Measurements from ENCODE around the gene OR2T6.
"Not testable (repeated sequence)": the region's sequence is repeated elsewhere in the genome, so short reads cannot be mapped to it uniquely, and the experiment has no call there.

The OR2T6 gene

GRCh38 chr1:248375446-248375845, at the start of gene OR2T6:
TSS of gene OR2T6 (plus strand) at chr1:248375746. CDS start at chr1:248387609, 11,863 bp downstream.
- no peak for DNase-seq

DNA sequence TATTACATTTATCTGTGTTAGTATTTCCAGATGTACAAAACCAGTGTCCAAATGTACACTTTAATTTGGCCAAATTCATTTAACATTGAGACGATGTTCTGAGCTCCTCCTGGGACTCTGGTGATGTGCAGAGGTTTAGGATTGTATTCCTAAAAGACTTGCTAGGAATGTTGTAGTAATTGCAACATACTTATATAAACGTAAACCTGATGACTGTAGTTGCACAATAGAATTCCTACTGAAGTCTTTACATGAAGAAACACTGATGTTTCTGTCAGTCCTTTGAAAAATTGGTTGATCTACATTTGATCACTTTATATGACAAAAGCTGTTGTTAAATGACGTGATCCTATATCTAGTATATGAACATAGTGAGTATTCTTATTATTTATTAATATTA, 32.1 kb upstream of the OR2T6 start:
- no peak for DNase-seq

GRCh38 chr1:248348475-248348874, 27.1 kb upstream of the OR2T6 start, which contains the start of gene OR14C36:
TSS of gene OR14C36 (plus strand) at chr1:248348775. CDS start at chr1:248348775, 0 bp downstream.
- DNase-seq, result no peak

DNA sequence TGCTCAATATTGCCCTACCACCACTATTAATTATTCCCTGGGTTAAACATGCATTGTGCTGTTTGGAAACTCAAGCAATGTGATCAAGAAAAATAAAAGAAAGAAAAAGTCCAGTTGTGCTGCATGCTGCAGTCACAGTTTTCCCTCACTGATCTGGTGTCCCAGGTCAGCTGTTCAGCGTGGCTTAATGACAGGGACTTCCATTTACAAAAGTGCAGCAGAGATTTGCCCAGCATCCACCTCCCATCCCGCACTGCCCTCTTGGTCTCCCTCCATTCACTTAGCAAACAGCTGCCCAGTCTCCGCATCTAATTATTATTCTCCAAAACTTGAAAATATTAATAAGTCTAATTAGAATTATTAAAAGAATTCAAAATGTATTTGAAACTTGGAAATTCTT, 16.1 kb upstream of the OR2T6 start:
- DNase-seq, result no peak

GRCh38 chr1:248361121-248361715, 14.3 kb upstream of the OR2T6 start, which contains the start of gene OR2T4:
TSS of gene OR2T4 (plus strand) at chr1:248361665. CDS start at chr1:248361665, 0 bp downstream.
- no peak for DNase-seq

DNA sequence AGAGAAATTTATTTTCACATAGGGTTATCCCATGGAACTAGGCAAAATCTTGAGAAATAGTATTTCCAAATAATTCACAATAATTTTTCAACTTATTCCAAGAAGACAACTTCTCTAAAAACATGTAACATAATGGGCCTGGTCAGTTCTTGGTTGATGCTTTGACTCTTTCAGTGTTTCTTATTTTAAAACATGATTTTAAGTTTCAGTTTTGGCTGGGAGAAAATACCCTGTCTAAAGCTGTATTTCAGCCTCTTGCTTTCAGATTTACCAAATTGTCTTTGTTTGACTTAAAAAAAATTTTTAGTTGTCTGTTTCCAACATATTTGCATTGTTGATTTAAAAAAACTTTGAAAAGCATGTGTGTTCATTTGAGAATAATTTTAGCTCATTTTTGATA, 8.9 kb upstream of the OR2T6 start:
- no peak for DNase-seq

GRCh38 chr1:248372394-248372793, 3.2 kb upstream of the OR2T6 start:
- no peak for DNase-seq

GRCh38 chr1:248373761-248374160, 1.8 kb upstream of the OR2T6 start:
- DNase-seq, result no peak

- no peak for DNase-seq
Observed at GRCh38 chr1:248376916-248377315, 1.4 kb downstream of the OR2T6 start.

- DNase-seq, result no peak
Observed at GRCh38 chr1:248380854-248381253, 5.3 kb downstream of the OR2T6 start.

DNA sequence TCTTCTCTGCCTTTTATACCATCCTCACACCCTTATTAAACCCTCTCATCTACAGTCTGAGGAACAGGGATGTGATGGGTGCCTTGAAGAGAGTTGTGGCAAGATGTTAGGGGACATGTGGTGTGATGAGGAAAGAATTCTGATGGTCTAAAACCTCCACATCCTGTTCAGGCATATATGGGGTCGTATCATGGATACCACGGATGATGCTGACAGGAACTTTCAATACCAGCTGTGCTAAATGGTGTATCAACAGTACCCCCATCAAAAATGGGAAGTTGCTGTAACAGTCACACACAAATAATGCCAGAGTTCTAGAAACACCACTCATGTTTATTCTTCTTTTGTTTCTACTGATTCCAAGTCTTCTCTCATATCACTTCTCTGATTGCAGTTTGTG, 12.9 kb downstream of the OR2T6 start:
- DNase-seq, result no peak

DNA sequence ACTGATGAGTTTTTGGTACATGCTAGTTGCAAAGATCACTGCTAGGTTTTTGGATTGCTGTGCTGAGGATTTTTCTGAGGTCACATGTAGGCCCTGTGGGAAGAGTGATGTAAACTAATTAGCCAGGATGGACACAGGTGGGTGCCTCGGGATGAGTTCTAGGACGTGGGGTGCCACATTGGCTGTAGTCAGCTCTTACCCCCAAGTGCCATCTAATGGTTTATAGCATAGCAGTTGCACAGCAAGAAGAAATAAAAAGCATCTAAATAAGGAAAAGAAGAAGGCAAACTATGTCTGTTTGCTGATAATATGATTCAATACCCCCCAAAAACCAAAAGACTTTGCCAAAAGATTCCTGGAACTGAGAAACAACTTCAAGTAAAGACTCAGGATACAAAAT, 17.5 kb downstream of the OR2T6 start:
- no peak for DNase-seq

DNA sequence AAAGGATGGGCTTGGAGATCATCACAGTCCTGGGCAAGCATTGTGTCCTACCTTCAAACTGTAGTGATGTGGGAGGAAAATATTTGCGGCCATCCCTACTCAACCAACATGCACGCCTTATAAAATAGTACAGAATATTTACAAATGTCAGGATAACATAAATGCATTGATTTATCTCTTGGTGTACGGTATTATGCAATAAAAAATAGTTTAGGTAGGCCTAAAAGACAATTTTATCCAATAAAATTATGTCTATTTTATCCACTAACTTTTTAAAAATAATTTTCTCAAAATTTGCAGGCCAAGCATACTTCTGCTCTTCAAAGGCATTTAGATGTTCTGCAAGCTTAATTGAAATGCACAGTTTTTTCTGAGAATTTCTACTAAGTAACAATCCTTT, 27.2 kb downstream of the OR2T6 start, which contains the start of gene OR2T1:
TSS of gene OR2T1 (plus strand) at position 301 of the 400 bp plus-strand sequence. CDS start 3,100 bp downstream, outside the sequence.
- DNase-seq, result no peak

GRCh38 chr1:248404024-248404423, 28.5 kb downstream of the OR2T6 start:
- no peak for DNase-seq

GRCh38 chr1:248406721-248407692, 31.5 kb downstream of the OR2T6 start:
- no peak for DNase-seq

DNA sequence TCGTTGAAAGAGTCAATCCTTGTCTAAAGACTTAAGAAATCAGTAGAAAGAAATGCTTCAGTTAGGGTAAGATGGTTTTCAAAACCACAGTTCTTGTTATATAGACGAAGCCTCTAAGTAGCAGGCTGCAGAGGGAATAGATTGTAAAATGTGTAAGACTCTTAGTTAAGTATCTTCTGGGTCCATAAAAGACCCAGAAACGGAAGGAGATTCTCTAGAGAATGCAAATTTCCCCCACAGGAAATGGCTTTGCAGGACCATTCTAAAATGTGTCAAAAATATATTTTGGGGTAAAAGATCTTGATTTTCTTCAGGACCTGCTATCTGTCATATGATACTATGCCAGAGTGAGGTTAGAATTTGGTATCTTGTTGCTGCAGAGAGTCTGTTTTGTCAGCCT, 40.7 kb downstream of the OR2T6 start:
- DNase-seq, result no peak

DNA sequence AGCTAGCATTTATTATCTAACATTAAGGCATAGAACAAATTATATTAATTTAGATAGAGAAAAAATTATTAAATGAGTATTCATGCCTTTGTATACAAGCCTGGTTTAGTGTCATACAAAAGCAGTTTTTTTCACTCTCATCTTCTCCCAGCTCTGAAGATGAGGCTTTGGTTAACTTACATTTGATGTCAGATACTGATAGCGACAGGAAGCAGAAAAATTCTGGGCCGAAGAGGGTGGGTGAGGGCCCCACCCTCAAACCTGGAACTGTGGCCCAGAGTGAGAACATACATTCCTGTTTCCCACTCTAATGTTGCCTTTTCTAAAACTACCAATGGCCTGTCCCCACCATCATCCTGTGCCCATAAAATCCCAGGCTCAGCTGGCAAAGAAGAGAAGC, 42.3 kb downstream of the OR2T6 start:
- DNase-seq, result no peak

DNA sequence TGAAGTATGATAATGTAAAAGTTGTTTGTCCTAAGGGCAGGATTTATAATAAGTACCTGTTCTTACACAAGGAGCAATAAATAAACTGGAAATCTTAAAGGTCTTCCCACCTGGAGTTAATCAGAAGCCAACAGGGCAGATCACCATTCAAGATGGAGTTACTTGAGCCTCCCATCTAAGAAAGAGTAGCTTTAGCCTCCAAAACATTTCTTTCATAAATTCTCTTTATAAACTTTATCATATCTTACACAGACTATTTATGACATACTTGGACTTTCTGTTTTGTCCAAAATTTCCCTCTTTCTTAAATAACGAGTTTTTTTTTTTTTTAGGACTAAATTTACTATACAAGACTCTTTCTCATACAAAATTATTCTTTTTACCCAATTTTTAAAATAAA, 45.8 kb downstream of the OR2T6 start:
- DNase-seq, result no peak

DNA sequence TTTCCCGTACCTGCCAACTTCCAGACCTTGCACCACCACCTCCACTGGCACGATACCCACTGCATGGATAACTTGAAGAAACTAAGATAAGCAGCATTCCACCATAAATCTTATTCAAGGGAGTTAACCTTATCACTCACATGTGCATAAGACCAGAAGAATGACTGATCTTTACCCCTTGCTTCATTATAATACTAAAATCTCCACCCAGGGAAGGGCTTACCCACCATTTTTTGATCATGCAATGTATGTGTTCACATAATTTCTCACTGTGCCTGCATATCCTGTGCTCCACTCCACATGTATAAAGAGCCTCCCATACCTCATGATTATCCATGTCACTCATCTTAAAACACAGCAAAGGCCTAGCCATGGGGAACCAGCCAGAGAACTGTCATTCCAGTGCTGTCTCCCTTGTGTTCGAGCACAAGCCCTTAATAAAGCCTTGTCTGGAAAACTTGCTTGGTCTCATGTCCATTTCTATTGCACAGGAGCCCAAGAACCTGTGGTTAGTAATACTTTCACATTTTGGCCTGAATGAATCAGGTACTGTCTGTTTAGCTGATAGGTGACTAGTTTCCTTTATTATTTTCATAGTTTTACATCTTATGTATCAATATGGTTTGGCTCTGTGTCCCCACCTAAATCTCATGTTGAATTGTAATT, 52.1 kb downstream of the OR2T6 start:
- DNase-seq, result not testable (repeated sequence)

DNA sequence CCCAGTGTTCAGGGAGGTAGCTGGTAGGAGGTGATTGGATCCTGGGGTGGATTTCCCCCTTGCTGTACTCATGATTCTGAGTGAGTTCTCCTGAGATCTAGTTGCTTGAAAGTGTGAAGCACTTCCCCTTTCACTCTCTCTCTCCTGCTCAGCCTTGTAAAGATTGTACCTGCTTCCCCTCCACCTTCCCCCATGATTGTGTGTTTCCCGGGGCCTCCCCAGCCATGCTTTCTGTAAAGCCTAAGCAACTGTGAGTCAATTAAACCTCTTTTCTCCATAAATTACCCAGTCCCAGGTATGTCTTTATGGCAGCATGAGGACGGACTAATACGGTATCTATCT, 52.6 kb downstream of the OR2T6 start:
- not testable (repeated sequence) for DNase-seq

GRCh38 chr1:248431683-248432082, 56.1 kb downstream of the OR2T6 start:
- not testable (repeated sequence) for DNase-seq

GRCh38 chr1:248432201-248432600, 56.7 kb downstream of the OR2T6 start:
- not testable (repeated sequence) for DNase-seq

GRCh38 chr1:248433811-248434415, 58.4 kb downstream of the OR2T6 start:
- DNase-seq, result not testable (repeated sequence)

Measured in 8988T (cell line).